Daoy (cell line): ENCODE measurements around the gene BCAR3. TPM values are rescaled to one million over a fixed set of nuclear protein-coding genes. Genes with fewer than 3 reads are reported as not detected.

Source experiments
- DNase-seq: peaks from one replicate; pipeline ENCODE4 v3.0.0-alpha.2; 2015; ENCODE audit warnings: low read depth
- total RNA-seq: library from RNA; depleted of rRNA; stranded (reverse); fragments of >200 nt; shearing (Covaris generic); gene quantifications from 2 replicates; pipeline ENCODE4 v1.2.3, GENCODE V29; 2014; rRNA removed

Gene BCAR3
- total RNA-seq, 1 experiment from 2014 or later: 70.5 TPM

DNA sequence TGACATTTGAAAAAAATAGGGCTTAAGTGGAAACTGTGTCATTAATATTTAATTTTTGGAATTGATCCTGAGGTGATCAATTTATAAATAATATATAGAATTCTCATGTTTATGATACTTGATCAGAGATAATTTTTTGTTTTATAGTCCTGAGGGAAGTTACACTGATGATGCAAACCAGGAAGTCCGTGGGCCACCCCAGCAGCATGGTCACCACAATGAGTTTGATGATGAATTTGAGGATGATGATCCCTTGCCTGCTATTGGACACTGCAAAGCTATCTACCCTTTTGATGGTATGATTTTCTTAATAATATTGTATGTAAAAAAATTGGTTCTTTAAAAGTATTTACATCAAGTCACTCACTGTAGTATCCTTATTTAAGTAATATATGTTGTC lies 132.5 kb downstream of the BCAR3 start:
- no peak for DNase-seq

DNA sequence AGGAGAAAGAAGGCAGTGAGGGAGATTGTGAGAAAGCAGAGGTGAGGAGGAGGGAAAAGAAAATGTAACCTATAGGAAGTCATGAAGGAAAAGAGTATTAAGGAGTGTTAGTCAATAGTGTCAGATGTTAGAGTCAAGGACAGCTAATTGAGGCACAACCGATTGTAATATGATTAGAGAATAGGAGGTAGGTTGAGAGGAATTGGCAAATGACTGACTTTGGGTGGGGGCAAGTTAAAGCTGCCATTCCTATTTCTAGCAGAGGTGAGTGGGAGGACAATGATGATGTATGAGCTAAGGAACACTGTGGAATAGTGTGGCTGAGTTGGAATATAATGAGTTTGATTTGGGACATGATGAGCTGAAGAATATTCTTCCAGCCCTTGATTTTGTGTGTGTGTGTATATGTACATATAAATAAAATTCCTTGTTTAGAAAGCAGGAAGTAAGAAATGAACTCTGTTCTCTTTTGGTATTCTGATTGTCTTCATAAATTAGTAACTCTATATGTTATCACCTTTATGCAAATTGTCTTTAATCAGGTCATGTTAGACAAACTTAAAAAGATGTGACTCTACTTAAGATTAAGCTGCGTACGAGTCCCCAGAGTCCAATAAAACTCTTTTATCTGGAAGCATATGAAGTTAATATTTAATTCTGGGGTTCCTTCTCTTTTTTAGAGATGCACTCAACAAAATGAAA lies 135.3 kb downstream of the BCAR3 start:
- DNase-seq: no peak

DNA sequence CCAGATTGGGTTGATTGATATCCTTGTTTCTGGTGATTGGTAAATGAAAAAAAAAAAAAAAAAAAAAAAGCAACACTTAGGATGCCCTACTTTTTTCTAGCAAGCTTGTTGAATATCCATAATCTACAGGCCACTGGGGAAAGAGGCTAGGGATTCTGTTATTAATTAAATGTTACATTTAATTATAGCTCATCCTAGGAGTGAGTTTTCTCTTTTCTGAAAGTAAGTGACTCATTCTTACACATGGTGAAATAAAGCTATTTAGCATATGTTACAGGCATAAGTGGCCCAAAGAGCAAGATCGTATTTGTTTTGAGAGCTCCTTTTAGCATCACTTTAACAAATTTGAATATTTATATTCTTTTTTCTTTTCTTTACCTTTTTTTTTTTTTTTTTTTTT lies 139.2 kb downstream of the BCAR3 start:
- no peak for DNase-seq

DNA sequence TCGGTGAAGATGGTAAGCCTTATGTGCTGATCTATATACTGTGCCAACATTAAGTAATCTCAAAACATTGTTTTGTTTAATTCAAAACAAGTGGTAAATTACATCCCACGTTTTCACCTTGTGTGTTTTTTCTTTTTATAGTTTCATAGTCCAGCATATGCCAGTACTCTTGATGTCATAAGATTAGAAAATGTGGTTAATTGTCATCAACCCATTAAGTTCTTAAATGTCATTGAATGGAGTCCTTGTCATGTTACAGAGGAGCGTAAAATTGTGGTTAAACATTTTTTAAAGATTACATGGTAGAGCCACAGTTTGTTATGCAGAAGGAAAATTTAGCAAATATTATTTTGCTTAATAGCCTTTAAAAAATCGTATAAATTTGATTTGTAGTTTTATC lies 140.6 kb downstream of the BCAR3 start:
- DNase-seq: no peak

DNA sequence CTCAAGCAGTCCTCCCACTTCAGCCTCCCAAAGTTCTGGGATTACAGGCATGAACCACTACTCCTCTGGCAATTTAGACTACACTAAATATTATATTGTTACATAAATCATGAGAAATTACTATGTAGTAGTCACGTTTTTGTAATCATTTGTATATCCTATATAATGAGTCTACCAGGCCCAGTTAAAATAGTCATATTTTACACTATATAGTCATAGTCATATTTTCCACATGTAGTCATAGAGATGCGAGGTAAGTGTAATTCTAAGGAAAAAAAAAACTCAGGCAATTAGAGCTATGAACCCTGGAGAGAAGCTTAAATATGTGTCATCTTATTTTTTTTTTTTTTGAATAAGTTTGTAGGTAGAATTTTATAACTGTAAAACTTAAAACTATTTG lies 143.7 kb downstream of the BCAR3 start:
- no peak for DNase-seq

DNA sequence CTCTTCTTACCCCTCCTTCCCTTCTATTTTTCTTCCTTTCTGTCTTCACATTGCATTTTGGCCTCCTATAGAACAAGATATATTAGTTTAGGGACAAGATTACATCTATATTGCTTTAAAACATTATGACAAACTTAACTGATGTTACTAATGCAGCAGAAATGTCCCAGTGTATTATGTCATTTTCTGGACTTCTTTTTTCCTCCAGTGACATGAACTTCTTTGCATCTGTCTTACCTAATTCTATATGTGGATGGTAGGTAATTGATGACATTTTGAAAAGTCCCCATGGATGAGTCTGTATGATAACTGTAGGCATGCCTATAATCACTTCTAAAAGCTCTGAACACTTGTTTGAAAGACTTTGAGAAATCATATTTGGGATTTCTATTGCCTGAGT lies 144.2 kb downstream of the BCAR3 start:
- no peak for DNase-seq

DNA sequence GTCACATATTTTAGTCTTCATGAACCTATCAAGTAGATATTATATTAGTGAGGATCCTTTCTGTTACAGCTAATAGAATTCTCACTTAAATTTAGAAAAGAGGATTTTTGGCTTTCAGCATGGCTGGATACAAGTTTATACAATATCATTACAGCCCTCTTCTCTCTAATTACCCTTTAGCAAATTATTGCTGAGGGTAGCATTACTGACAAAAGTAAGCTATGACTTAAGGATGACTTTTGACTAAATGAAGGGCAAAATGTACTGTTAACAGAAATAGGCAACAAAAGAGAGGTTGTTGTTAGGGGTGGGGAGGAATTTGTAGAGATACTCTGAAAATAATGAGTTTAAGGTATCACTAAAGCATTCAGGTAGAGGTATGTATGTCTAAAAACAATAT lies 148.0 kb downstream of the BCAR3 start:
- DNase-seq: no peak

DNA sequence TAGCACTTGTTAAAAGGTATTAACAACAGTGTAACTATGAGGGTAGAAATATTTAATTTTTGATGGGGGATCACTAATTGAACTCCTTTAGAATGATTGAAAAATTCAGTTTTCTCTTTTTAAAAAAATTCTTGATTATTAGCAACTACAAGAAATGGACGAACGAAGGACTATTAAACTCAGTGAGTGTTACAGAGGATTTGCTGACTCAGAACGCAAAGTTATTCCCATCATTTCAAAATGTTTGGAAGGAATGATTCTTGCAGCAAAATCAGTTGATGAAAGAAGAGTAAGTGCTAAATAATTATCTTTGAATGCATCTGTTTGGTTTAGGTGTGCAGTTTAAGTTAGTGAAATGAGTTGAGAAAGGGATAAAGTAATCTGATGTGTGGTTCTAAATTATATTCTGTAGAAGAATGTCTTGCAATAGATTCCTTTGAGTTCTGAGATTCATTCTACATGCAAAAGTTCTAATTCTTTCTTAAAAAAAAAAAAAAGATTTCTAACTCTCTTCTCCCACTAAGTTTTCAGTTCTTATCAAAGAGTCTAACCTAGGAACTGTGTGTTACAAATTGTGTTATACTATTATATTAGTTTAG lies 148.8 kb downstream of the BCAR3 start:
- DNase-seq: no peak

DNA sequence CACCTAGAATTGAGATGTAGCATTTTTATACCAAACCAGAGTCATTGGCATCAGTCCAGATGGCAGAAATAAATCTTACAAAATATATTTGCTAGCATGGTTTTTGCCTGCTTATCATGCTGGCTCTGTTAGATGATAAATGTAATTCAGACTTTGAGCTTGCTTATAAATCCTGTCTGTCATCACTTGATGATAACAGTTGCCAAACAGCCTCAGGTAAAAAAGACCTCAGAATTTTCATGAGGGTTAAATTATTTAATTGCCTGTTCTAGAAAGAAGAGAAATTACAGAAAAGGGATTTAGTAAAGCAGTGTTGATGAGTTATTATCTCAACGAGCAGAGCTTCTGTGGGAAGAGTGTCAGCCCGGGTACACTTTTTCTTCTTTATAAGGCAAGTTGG lies 150.4 kb downstream of the BCAR3 start:
- DNase-seq: no peak

DNA sequence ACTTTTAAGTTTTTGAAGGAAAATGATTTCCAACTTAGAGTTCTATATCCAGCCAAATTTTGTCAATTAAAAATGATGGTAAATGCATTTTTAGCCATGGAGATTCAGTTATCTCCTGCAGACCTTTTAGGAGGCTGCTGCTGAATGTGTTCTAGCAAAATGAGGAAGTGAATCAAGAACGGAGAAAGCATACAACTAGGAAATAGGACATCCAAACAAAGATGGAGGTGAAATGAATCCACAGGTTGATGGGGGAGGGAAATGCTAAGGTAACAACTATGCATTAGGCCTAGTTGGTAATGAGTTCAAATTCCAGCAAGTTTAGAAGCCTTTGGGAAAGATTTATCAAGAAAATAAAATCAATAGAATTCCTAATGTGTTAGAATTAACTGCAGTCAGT lies 153.2 kb downstream of the BCAR3 start:
- no peak for DNase-seq

DNA sequence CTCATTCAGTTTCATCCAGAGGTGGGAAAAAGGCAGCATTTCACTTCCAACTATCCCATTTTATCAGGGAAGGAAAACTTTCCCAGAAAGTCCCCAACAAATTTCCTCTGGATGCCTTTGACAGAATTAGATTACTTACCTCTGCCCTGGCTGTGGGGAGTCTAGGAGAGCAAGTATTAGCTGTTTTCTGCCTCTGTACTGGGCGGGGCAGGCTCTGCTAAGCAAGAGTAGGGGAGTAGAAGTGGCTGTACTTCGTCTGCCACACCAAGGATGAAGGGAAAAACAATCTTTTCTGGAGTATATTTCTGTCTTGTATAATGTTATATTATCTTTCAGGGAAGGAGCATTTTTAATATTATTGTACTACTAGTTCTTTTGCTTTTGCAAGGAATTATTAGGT lies 155.2 kb downstream of the BCAR3 start:
- no peak for DNase-seq

DNA sequence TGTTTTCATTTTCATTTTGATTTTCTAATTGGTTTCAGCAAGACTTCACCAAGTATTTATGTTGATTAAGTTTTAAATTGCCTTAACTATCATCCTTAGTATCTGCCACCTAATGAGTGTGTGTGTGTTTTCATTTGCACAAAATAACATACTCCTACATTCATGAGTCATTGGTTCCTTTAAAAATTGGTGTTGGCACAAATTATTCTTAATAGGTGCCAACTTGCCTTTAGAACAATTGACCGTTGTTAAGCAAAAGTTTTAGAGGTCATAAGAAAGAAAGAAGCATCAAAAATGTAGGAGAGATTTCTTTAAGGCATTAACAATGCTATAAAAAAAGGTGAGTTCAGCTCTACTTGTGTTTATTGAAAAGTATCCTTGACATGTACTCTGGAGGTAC lies 156.2 kb downstream of the BCAR3 start:
- no peak for DNase-seq

DNA sequence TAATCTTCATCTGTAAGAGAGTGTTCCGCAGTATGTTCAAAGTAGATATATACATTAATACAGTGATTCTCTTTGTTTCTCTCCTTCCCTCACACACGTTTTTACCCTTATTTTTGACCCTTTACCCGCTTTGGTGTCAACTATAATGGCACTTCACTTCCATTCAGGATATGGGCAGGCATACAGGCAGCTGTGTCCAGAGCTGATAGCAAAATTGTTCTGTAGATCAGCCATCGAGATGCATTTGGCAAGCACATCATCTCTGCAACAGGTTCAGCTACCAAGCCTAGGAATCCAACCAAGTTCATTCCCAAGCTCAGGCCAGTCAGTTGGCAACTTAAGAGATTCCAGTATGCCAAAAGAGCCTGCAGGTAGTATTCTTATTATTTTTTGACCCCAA lies 158.9 kb downstream of the BCAR3 start:
- no peak for DNase-seq

DNA sequence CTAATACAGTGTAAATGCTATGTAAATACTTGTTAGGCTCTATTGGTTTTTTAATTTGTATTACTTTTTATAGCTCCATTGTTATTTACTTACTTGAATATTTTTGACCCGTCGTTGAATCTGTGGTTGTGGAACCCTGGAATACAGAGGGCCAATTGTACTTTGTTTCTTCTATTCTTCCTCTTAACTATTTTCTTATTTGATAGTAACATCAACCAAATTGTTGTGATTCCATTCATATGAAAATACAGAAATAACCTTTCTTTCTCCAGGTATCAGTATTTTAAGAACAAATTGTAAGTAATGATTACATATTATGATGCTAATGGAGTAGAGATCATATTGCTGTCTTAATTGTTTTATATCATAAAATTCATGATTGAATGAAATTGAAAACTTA lies 160.0 kb downstream of the BCAR3 start:
- no peak for DNase-seq

DNA sequence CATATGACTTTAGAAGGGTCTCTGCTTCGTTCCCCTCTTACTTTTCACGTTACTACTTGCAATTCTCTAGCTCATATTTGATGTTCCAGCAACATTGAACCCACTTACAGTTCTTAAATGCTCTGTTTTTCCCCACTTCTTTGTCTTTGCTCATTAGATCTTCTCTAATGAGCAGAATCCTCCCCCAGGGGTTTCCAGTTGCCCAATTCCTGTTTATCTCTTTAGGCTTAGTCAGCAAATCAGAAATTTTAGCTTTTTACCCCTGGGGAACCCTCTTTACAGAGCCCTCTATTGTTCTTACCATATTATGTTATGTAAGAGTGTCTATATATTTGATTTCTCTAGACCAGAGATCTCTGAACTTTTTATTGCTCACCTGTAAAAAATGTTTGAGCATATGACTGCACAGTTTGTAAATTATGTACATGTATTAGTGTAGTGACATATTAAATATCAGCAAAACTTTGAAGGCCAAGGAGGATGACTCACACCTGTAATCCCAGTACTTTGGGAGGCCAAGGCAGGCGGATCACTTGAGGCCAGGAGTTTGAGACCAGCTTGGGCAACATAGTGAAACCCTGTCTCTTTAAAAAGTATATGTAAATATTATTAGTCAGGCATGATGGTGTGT lies 162.3 kb downstream of the BCAR3 start:
- peak; percentile 11 for DNase-seq

DNA sequence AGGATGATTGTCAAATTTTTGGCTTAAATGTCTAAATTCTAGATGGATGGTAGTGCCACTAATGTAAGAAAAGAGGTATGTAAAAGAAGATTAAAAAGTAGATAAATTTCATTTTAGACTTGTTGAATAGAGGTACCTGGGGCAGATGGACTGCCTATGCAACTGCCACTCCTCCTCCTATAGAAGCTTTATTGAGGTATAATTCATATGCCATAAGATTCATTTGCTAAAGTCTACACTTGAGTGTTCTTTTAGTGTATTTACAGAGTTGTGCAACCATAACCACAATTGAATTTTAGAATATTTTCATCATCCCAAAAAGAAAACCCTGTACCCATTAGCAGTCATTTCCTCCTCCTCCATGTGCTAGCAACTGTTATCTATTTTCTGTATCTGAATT lies 163.1 kb downstream of the BCAR3 start:
- DNase-seq: no peak

DNA sequence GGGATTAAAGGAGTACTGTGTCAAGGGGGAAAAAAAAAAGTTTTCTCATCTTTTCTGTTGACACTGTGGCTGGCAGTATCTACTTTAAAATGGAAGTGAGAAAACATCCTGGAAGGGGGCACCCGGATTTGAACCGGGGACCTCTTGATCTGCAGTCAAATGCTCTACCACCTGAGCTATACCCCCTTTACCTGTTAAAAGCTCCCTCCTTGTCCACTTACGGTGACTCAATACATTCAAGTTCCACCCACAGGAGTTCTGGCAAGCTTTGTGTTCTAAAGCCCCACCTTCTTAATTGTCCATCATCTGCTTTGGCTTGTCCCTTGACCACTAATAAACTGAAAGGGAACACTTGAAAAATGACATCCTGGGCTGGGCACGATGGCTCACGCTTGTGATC lies 165.5 kb downstream of the BCAR3 start:
- peak; percentile 32 for DNase-seq

Other genes starting within 250 kb of the BCAR3 start
- 35.4 and 40.7 TPM in 2 replicates for gene FNBP1L, start 233.7 kb downstream of the BCAR3 start, total RNA-seq
- 99.9 and 123 TPM in 2 replicates for gene DNTTIP2, start 197.4 kb upstream of the BCAR3 start, total RNA-seq
- gene GCLM, start 227.6 kb upstream of the BCAR3 start, total RNA-seq: 53.4 and 59.0 TPM in 2 replicates